MM.1S (cell line): ENCODE data around the gene TAF6.

Experiments used
- DNase-seq: peaks from one replicate; pipeline ENCODE4 v3.0.0-alpha.2; 2015
- H2AFZ ChIP-seq: fragments of 300-600 bp; sonication (generic); 2 replicates; pipeline ENCODE4 v1.6.0; 2016; ENCODE audit warnings: antibody characterized with exemption, low read length
- H3F3A ChIP-seq: fragments of 300-600 bp; sonication (generic); 2 replicates; pipeline ENCODE4 v1.6.1; 2016; ENCODE audit warnings: mild to moderate bottlenecking, antibody characterized with exemption, low read length, moderate library complexity, mixed read lengths; ENCODE audit not compliant: insufficient read depth
- H3K27ac ChIP-seq: fragments of 300-600 bp; sonication (generic); 2 replicates; pipeline ENCODE4 v1.5.1; 2016; ENCODE audit warnings: mild to moderate bottlenecking, low read length
- H3K27me3 ChIP-seq: fragments of 300-600 bp; sonication (generic); replicated peaks from 2 replicates; pipeline ENCODE4 v1.6.0; 2016; ENCODE audit warnings: low read length; ENCODE audit not compliant: insufficient read depth
- H3K36me3 ChIP-seq: fragments of 300-600 bp; sonication (generic); replicated peaks from 2 replicates; pipeline ENCODE4 v1.6.1; 2016; ENCODE audit warnings: mild to moderate bottlenecking, low read length, mixed read lengths; ENCODE audit not compliant: insufficient read depth
- H3K4me1 ChIP-seq: fragments of 300-600 bp; sonication (generic); 2 replicates; pipeline ENCODE4 v1.6.1; 2016; ENCODE audit warnings: low read length, mixed read lengths
- H3K4me2 ChIP-seq: fragments of 300-600 bp; sonication (generic); 2 replicates; pipeline ENCODE4 v1.6.0; 2016; ENCODE audit warnings: low read depth, low read length
- H3K4me3 ChIP-seq: fragments of 300-600 bp; sonication (generic); 2 replicates; pipeline ENCODE4 v1.5.1; 2016; ENCODE audit warnings: low read length, mixed read lengths
- H3K79me2 ChIP-seq: fragments of 300-600 bp; sonication (generic); 2 replicates; pipeline ENCODE4 v1.6.1; 2016; ENCODE audit warnings: mixed run types, low read length, mixed read lengths
- H3K9ac ChIP-seq: fragments of 300-600 bp; sonication (generic); 2 replicates; pipeline ENCODE4 v1.6.1; 2016; ENCODE audit warnings: low read length, mixed read lengths
- H3K9me2 ChIP-seq: fragments of 300-600 bp; sonication (generic); replicated peaks from 2 replicates; pipeline ENCODE4 v1.6.1; 2016; ENCODE audit warnings: mild to moderate bottlenecking, low read length, mixed read lengths; ENCODE audit not compliant: insufficient read depth
- H3K9me3 ChIP-seq: fragments of 300-600 bp; sonication (generic); replicated peaks from 2 replicates; pipeline ENCODE4 v1.6.1; 2016; ENCODE audit warnings: mild to moderate bottlenecking, low read length, mixed read lengths; ENCODE audit not compliant: insufficient read depth
- H4K20me1 ChIP-seq: fragments of 300-600 bp; sonication (generic); 2 replicates; pipeline ENCODE4 v1.6.1; 2016; ENCODE audit warnings: mild to moderate bottlenecking, low read length, moderate library complexity, mixed read lengths; ENCODE audit not compliant: insufficient read depth
- EZH2 ChIP-seq: fragments of 300-600 bp; sonication (generic); optimal IDR thresholded peaks from 2 replicates; pipeline ENCODE3; 2017; ENCODE audit warnings: low read depth, mild to moderate bottlenecking, antibody characterized with exemption, low read length, mixed read lengths
- EZH2phosphoT487 ChIP-seq: fragments of 300-600 bp; sonication (generic); IDR thresholded peaks from 2 replicates; pipeline ENCODE4 v1.6.1; 2018; ENCODE audit warnings: antibody characterized with exemption, low read length
- TF ChIP-seq, protein P1 (sequence below): fragments of 300-600 bp; sonication (generic); IDR thresholded peaks from 2 replicates; pipeline ENCODE4 v1.5.1; 2016; ENCODE audit warnings: antibody characterized with exemption, low read length, mixed read lengths

TAF6 gene

DNA sequence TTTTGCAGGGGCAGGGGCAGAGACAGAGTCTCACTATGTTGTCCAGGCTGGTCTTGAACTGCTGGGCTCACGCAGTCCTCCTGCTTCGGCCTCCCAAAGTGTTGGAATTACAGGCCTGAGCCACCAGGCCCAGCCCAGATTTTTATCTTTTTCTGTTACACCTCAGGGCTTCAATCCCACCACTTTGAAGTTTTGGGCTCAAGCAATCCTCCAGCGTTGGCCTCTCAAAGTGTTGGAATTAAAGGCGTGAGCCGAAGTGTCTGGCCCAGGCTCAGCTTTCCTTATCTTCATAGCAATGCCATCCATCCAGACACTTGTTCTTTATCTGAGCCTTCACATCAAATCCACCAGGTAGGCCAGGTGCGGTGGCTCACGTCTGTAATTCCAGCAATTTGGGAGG is 4.1 kb downstream of the TAF6 start:
- no peak overlapping the region for H3K9ac ChIP-seq
- no peaks in the 10 kb centered on the region for H3K36me3 ChIP-seq
- no peak overlapping the region for H3K4me3 ChIP-seq
- H2AFZ ChIP-seq: no peak overlapping the region
- no peak overlapping the region for H3K4me2 ChIP-seq
- H3K27me3 ChIP-seq: no peaks in the 10 kb centered on the region
- TF ChIP-seq EZH2phosphoT487 (no peak), EZH2 (no peak)
- TF ChIP-seq, protein P1, sequence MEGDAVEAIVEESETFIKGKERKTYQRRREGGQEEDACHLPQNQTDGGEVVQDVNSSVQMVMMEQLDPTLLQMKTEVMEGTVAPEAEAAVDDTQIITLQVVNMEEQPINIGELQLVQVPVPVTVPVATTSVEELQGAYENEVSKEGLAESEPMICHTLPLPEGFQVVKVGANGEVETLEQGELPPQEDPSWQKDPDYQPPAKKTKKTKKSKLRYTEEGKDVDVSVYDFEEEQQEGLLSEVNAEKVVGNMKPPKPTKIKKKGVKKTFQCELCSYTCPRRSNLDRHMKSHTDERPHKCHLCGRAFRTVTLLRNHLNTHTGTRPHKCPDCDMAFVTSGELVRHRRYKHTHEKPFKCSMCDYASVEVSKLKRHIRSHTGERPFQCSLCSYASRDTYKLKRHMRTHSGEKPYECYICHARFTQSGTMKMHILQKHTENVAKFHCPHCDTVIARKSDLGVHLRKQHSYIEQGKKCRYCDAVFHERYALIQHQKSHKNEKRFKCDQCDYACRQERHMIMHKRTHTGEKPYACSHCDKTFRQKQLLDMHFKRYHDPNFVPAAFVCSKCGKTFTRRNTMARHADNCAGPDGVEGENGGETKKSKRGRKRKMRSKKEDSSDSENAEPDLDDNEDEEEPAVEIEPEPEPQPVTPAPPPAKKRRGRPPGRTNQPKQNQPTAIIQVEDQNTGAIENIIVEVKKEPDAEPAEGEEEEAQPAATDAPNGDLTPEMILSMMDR: no peak
- no peaks in the 10 kb centered on the region for H3K9me2 ChIP-seq
- H3K79me2 ChIP-seq: peaks cover 11% of the 10 kb centered on the region
- H3K9me3 ChIP-seq: no peaks in the 10 kb centered on the region
- H4K20me1 ChIP-seq: no peaks in the 10 kb centered on the region
- no peaks in the 10 kb centered on the region for H3K4me1 ChIP-seq
- no peak for DNase-seq
- H3F3A ChIP-seq: peaks cover 6% of the 10 kb centered on the region
- H3K27ac ChIP-seq: no peak overlapping the region

DNA sequence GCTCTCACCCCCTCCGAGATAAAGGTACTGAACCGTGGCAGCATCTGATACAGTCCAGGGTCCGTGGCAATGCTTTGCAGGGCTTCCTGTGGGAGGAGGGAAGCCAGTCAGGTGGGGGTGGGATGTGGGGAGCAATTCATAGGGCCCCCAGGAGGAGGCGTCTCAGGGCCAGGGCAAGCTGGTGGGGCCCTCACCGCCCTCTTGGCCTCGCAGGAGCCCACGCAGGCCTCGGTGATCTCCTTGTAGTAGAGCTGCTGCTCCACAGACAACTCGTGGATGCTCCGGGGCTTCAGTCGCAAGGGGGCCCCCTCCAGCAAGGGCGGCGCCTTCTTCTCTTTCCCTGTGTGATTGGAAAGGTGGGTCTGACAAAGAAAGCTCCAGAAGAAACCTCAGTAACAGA is 7.2 kb downstream of the TAF6 start:
- TF ChIP-seq EZH2phosphoT487 (no peak), EZH2 (no peak)
- TF ChIP-seq, protein P1: no peak
- no peak overlapping the region for H2AFZ ChIP-seq
- no peak overlapping the region for H3K27ac ChIP-seq
- H3K4me3 ChIP-seq: no peak overlapping the region
- H3K36me3 ChIP-seq: no peaks in the 10 kb centered on the region
- H3F3A ChIP-seq: no peaks in the 10 kb centered on the region
- H3K79me2 ChIP-seq: no peaks in the 10 kb centered on the region
- no peak overlapping the region for H3K4me2 ChIP-seq
- no peaks in the 10 kb centered on the region for H3K9me2 ChIP-seq
- no peak overlapping the region for H3K9ac ChIP-seq
- DNase-seq: no peak
- H3K27me3 ChIP-seq: no peaks in the 10 kb centered on the region
- H4K20me1 ChIP-seq: no peaks in the 10 kb centered on the region
- no peaks in the 10 kb centered on the region for H3K4me1 ChIP-seq
- no peaks in the 10 kb centered on the region for H3K9me3 ChIP-seq

DNA sequence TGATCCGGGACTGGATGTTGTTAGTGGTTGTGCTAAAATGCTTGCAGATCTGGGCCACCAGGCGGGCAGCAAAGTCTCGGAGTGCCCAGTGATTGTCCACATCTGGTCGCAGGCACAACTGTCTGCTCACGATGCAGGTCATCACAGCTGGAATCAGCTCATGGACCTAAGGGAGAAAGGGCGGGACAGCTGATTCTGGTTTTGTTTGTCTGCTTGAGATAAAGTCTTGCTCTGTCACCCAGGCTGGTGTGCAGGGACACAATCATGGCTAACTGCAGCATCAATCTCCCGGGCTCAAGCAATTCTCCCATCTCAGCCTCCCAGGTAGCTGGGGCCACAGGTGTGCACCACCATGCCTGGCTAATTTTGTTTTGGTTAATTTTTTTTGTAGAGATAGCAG is 8.0 kb downstream of the TAF6 start:
- H3K27me3 ChIP-seq: no peaks in the 10 kb centered on the region
- H2AFZ ChIP-seq: no peak overlapping the region
- H3K4me2 ChIP-seq: no peak overlapping the region
- H3K9me3 ChIP-seq: no peaks in the 10 kb centered on the region
- DNase-seq: no peak
- no peaks in the 10 kb centered on the region for H3K79me2 ChIP-seq
- no peak overlapping the region for H3K9ac ChIP-seq
- H4K20me1 ChIP-seq: no peaks in the 10 kb centered on the region
- H3F3A ChIP-seq: no peaks in the 10 kb centered on the region
- no peak overlapping the region for H3K27ac ChIP-seq
- no peaks in the 10 kb centered on the region for H3K36me3 ChIP-seq
- TF ChIP-seq EZH2phosphoT487: no peak
- TF ChIP-seq, protein P1: no peak
- no peak for TF ChIP-seq EZH2
- no peaks in the 10 kb centered on the region for H3K4me1 ChIP-seq
- no peak overlapping the region for H3K4me3 ChIP-seq
- H3K9me2 ChIP-seq: no peaks in the 10 kb centered on the region
